Upper lobe of left lung (tissue), 6 donors: ENCODE measurements around the gene SPATA21. TPM values are rescaled to one million over a fixed set of nuclear protein-coding genes. Genes with fewer than 3 reads are reported as not detected.
"Not testable (repeated sequence)": the region's sequence is repeated elsewhere in the genome, so short reads cannot be mapped to it uniquely, and the experiment has no call there.

ENCODE experiments used
- ATAC-seq, 2 donors: fragments of 200-7000 bp; cut with Tn5 transposase; one replicate each; pipeline ENCODE4 v1.9.1; 2022; ENCODE audit warnings: mild to moderate bottlenecking in 2 of 2, moderate library complexity in 2 of 2; ENCODE audit not compliant: low FRiP score in 2 of 2
- DNase-seq, 2 donors: peaks; one replicate each; pipeline ENCODE4 v3.0.0-alpha.2; 2019 to 2020
- H3K27ac ChIP-seq, 4 donors: fragments of 200-600 bp; sonication (generic); one replicate each; pipeline ENCODE4 v1.5.1; 2016 to 2019
- H3K27me3 ChIP-seq, 4 donors: fragments of 200-600 bp; sonication (generic); one replicate each; pipeline ENCODE4 v1.5.1; 2017 to 2019
- H3K36me3 ChIP-seq, 4 donors: fragments of 200-600 bp; sonication (generic); one replicate each; pipeline ENCODE4 v1.5.1; 2016 to 2019
- H3K4me1 ChIP-seq, 4 donors: fragments of 200-600 bp; sonication (generic); one replicate each; pipeline ENCODE4 v1.5.1; 2018 to 2019
- H3K4me3 ChIP-seq, 4 donors: fragments of 200-600 bp; sonication (generic); one replicate each; pipeline ENCODE4 v1.5.1; 2017 to 2019; ENCODE audit warnings: mild to moderate bottlenecking in 2 of 4, moderate library complexity in 1 of 4
- H3K9me3 ChIP-seq, 4 donors: fragments of 200-600 bp; sonication (generic); one replicate each; pipeline ENCODE4 v1.5.1; 2018 to 2019
- EP300 ChIP-seq, 4 donors: sonication (generic); formaldehyde crosslinking; IDR thresholded peaks; one replicate each; pipeline ENCODE4 v1.5.1; 2017; ENCODE audit warnings: antibody characterized with exemption in 4 of 4, control low read depth in 2 of 4
- POLR2A ChIP-seq, 4 donors: fragments of 450-650 bp; IDR thresholded peaks; one replicate each; pipeline ENCODE4 v1.5.1; 2016 to 2017; ENCODE audit warnings: antibody characterized with exemption in 4 of 4, mild to moderate bottlenecking in 2 of 4
- POLR2AphosphoS5 ChIP-seq, 2 donors: sonication (generic); formaldehyde crosslinking; IDR thresholded peaks; one replicate each; pipeline ENCODE4 v1.5.1; 2017; ENCODE audit warnings: antibody characterized with exemption in 2 of 2
- WGBS, 2 donors: methylation state at CpG; one replicate each; pipeline ENCODE4 v1.1.5; 2017 to 2018; 5-methylcytosine and 5-hydroxymethylcytosine counted together
- total RNA-seq, 6 donors: library from RNA; depleted of rRNA in 4 of 6; stranded (reverse); fragments of >200 nt in 4 of 6; gene quantifications; one replicate each; pipeline versions ENCODE4 v1.1.0 to v1.2.1, GENCODE V29; 2016 to 2021
- TF ChIP-seq, protein P1 (sequence below), 6 experiments: fragments of 450-650 bp in 4 of 6; fragments of 200-600 bp in 2 of 6; sonication (generic) in 2 of 6; IDR thresholded peaks; one replicate each; pipeline ENCODE4 v1.5.1; 2016 to 2019; ENCODE audit warnings: antibody characterized with exemption in 6 of 6
- donor health status: DM: no; HTN: no; CAD: no; lungs with moderate emphysema.
- donor health status: DM: no; HTN: yes; CAD: no; lungs with severe emphysema.

The SPATA21 gene
- total RNA-seq, 6 donors from 2014 or later = not detected

DNA sequence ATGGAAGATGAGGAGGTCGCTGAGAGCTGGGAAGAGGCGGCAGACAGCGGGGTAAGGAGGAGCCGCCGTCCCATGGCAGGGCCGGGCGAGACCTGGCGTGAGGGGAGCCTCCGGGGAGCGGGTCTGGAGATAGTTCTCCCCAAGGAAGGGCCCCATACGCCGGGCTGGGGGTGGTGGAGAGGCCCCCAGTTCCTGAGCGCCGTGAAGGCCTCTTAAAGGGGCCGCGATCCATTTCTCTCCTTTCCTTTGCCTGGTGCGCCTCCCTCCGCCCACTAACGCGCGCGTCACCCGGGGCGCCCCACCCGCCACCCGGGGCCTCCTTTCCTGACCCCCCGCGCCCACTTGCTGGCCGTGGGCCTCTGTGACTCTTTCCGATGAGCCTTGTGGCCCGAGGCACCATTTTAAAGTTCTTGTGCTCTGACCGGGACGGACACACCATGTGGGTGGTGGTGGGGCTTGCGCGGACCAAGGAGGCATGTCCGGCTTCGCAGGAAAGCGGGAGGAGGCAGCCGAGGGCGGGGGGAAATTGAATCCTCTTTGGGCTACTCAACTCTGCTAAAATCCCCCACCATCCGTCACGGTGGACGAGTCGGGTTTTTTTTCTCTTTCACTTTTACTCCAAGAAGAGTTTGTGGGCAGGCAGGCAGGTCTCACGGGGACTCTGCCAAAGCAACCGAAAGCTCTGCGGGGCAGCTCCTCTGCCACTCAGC, 69.8 kb downstream of the SPATA21 start:
- ATAC-seq (peak; percentile 94), DNase-seq (peak; percentile 86 to 96)
- H3K4me3 ChIP-seq = peak overlapping the region; percentile 65 to 91 (median 78)
- H3K4me1 ChIP-seq = peaks cover 41 to 71% (median 51%) of the 10 kb centered on the region in 4 donors
- no peaks in the 10 kb centered on the region for H3K36me3 ChIP-seq
- no peaks in the 10 kb centered on the region for H3K9me3 ChIP-seq
- no peaks in the 10 kb centered on the region for H3K27me3 ChIP-seq
- WGBS, 2 donors = 1 to 2% methylated on average over 21 to 40 of the region's 47 CpGs
- peak overlapping the region; percentile 96 to 99 (median 98) for H3K27ac ChIP-seq
- peak in 1 of 2 donors; percentile 55 for TF ChIP-seq POLR2AphosphoS5 (IDR thresholded peaks at IDR 0.05)
- TF ChIP-seq, protein P1, sequence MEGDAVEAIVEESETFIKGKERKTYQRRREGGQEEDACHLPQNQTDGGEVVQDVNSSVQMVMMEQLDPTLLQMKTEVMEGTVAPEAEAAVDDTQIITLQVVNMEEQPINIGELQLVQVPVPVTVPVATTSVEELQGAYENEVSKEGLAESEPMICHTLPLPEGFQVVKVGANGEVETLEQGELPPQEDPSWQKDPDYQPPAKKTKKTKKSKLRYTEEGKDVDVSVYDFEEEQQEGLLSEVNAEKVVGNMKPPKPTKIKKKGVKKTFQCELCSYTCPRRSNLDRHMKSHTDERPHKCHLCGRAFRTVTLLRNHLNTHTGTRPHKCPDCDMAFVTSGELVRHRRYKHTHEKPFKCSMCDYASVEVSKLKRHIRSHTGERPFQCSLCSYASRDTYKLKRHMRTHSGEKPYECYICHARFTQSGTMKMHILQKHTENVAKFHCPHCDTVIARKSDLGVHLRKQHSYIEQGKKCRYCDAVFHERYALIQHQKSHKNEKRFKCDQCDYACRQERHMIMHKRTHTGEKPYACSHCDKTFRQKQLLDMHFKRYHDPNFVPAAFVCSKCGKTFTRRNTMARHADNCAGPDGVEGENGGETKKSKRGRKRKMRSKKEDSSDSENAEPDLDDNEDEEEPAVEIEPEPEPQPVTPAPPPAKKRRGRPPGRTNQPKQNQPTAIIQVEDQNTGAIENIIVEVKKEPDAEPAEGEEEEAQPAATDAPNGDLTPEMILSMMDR (IDR thresholded peaks at IDR 0.05) = peak in 1 of 6 experiments; percentile 22
- TF ChIP-seq POLR2A (IDR thresholded peaks at IDR 0.05) = peak in 3 of 4 donors; percentile 67 to 93 (median 78)
- peak in 1 of 4 donors; percentile 14 for TF ChIP-seq EP300 (IDR thresholded peaks at IDR 0.05)

- DNase-seq = peak; percentile 98
- H3K4me1 ChIP-seq = peaks cover 35 to 64% (median 44%) of the 10 kb centered on the region in 4 donors
- TF ChIP-seq EP300 (IDR thresholded peaks at IDR 0.05) = peak in 1 of 4 donors; percentile 55
- TF ChIP-seq, protein P1 (IDR thresholded peaks at IDR 0.05) = no peak
- TF ChIP-seq POLR2AphosphoS5 (IDR thresholded peaks at IDR 0.05) = peak; percentile 89 to 90
- TF ChIP-seq POLR2A (IDR thresholded peaks at IDR 0.05) = no peak
- no peaks in the 10 kb centered on the region for H3K27me3 ChIP-seq
- peak; percentile 96 to 98 for ATAC-seq
- 2 to 3% methylated on average over 19 to 24 of the region's 24 CpGs for WGBS, 2 donors
- H3K4me3 ChIP-seq = peak within 1 kb of the TSS; percentile 65 to 91 (median 78)
- H3K36me3 ChIP-seq = no peaks in the 10 kb centered on the region
- peak within 1 kb of the TSS; percentile 96 to 99 (median 98) for H3K27ac ChIP-seq
- H3K9me3 ChIP-seq = no peaks in the 10 kb centered on the region
These were observed 70.4 kb downstream of the SPATA21 start, which contains the start of gene SZRD1 for GRCh38 chr1:16366722-16367257. Gene SZRD1, plus strand, starts transcription at chr1:16367242. Its CDS starts 16 bp downstream, at chr1:16367258.

- peak overlapping the region in 2 of 4 donors; percentile 39 to 63 for H3K27ac ChIP-seq
- not testable (repeated sequence) for H3K27me3 ChIP-seq, H3K36me3 ChIP-seq, ATAC-seq, DNase-seq, H3K4me3 ChIP-seq, H3K9me3 ChIP-seq
- WGBS, 2 donors = 58 to 64% methylated on average over 3 of the region's 3 CpGs
- H3K4me1 ChIP-seq = peaks cover 26 to 49% (median 31%) of the 10 kb centered on the region in 4 donors
These were observed 72.1 kb downstream of the SPATA21 start for GRCh38 chr1:16365146-16365498.

GRCh38 chr1:16356867-16357266, 80.4 kb downstream of the SPATA21 start:
- no peak for ATAC-seq
- H3K9me3 ChIP-seq = no peaks in the 10 kb centered on the region
- H3K27me3 ChIP-seq = no peaks in the 10 kb centered on the region
- no peaks in the 10 kb centered on the region for H3K36me3 ChIP-seq
- TF ChIP-seq, protein P1 (IDR thresholded peaks at IDR 0.05) = no peak
- TF ChIP-seq POLR2A (IDR thresholded peaks at IDR 0.05) = no peak
- TF ChIP-seq EP300 (IDR thresholded peaks at IDR 0.05) = no peak
- no peak for TF ChIP-seq POLR2AphosphoS5 (IDR thresholded peaks at IDR 0.05)
- peaks cover 3 to 7% (median 5%) of the 10 kb centered on the region in 4 donors for H3K4me1 ChIP-seq
- DNase-seq = no peak
- WGBS, 2 donors = 85 to 87% methylated on average over 3 of the region's 3 CpGs
- H3K27ac ChIP-seq = no peak overlapping the region
- no peak overlapping the region for H3K4me3 ChIP-seq

DNA sequence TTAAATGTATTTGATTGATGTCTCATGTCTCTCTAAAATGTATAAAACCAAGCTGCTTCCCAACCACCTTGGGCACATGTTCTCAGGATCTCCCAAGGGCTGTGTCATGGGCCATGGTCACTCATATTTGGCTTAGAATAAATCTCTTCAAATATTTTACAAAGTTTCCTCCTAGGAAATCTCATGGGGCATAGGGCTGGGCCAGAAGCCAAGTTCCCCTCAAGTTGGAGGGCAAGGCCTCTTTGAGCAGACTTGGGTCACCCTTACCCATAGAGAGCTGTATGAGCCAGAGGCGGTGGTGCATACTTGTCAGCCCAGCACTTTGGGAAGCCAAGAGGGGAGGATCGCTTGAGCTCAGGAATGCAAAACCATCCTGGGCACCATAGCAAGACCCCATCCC, 82.6 kb downstream of the SPATA21 start:
- Histone ChIP-seq H3K27me3 (no peaks in the 10 kb centered on the region), H3K36me3 (no peaks in the 10 kb centered on the region), H3K4me1 (peaks cover 7 to 22% (median 14%) of the 10 kb centered on the region in 4 donors), H3K9me3 (no peaks in the 10 kb centered on the region), H3K27ac (no peak overlapping the region), H3K4me3 (no peak overlapping the region)
- 90% methylated on average over 2 of the region's 2 CpGs for WGBS, 2 donors
- TF ChIP-seq POLR2A (IDR thresholded peaks at IDR 0.05) (no peak), EP300 (IDR thresholded peaks at IDR 0.05) (no peak), POLR2AphosphoS5 (IDR thresholded peaks at IDR 0.05) (no peak)
- TF ChIP-seq, protein P1 (IDR thresholded peaks at IDR 0.05) = no peak
- no peak for DNase-seq
- ATAC-seq = no peak
